Osteoblast (primary cell): ENCODE measurements around the gene COL13A1. TPM values are rescaled to one million over a fixed set of nuclear protein-coding genes. Genes with fewer than 3 reads are reported as not detected.
A peak's percentile ranks its signal among the peaks of the same experiment; 100 is the strongest.

Source experiments
- DNase-seq: peaks from one replicate; pipeline ENCODE4 v3.0.0; 2011; ENCODE audit warnings: low spot score, mixed read lengths; ENCODE audit not compliant: insufficient read length; ENCODE audit errors: missing footprints
- H2AFZ ChIP-seq: 2 replicates; pipeline ENCODE4 v1.6.0; 2011; ENCODE audit warnings: mild to moderate bottlenecking, low read length
- H3K27ac ChIP-seq: 2 replicates; pipeline ENCODE4 v1.5.1; 2011; ENCODE audit warnings: mild to moderate bottlenecking, low read depth, low read length, moderate library complexity
- H3K27me3 ChIP-seq: 2 replicates; pipeline ENCODE4 v1.6.0; 2012; ENCODE audit warnings: mild to moderate bottlenecking, control low read depth, inconsistent platforms, low read length, moderate library complexity; ENCODE audit not compliant: insufficient read depth
- H3K36me3 ChIP-seq: 2 replicates; pipeline ENCODE4 v1.5.1; 2011; ENCODE audit warnings: mild to moderate bottlenecking, low read length, control low read depth, moderate library complexity; ENCODE audit not compliant: insufficient read depth
- H3K4me1 ChIP-seq: 2 replicates; pipeline ENCODE4 v1.5.1; 2011; ENCODE audit warnings: mild to moderate bottlenecking, low read length, control low read depth, moderate library complexity; ENCODE audit not compliant: insufficient read depth
- H3K4me2 ChIP-seq: 2 replicates; pipeline ENCODE4 v1.6.0; 2011; ENCODE audit warnings: mild to moderate bottlenecking, low read length; ENCODE audit not compliant: insufficient read depth
- H3K4me3 ChIP-seq: fragments of 200-600 bp; sonication (generic); 3 replicates; pipeline ENCODE4 v1.5.1; 2012; ENCODE audit warnings: mild to moderate bottlenecking, low read length, inconsistent platforms; ENCODE audit not compliant: insufficient read depth
- H3K79me2 ChIP-seq: 2 replicates; pipeline ENCODE4 v1.6.0; 2012; ENCODE audit warnings: mild to moderate bottlenecking, low read length, control low read depth, inconsistent platforms; ENCODE audit not compliant: insufficient read depth
- H3K9me3 ChIP-seq: 2 replicates; pipeline ENCODE4 v1.5.1; 2011; ENCODE audit warnings: low read depth, low read length, control low read depth
- H4K20me1 ChIP-seq: 2 replicates; pipeline ENCODE4 v1.6.0; 2012; ENCODE audit warnings: mild to moderate bottlenecking, low read length, control low read depth; ENCODE audit not compliant: insufficient read depth
- total RNA-seq: library from RNA; depleted of rRNA; stranded (reverse); fragments of >200 nt; gene quantifications from 2 replicates; pipeline ENCODE4 v1.2.3, GENCODE V29; 2012
- TF ChIP-seq, protein P1 (sequence below): IDR thresholded peaks from 2 replicates; pipeline ENCODE4 v1.5.1; 2011; ENCODE audit warnings: mild to moderate bottlenecking, low read depth, low read length, moderate library complexity; ENCODE audit errors: extremely low read depth

Gene COL13A1
- total RNA-seq, 1 donor, result 1.1 TPM

DNA sequence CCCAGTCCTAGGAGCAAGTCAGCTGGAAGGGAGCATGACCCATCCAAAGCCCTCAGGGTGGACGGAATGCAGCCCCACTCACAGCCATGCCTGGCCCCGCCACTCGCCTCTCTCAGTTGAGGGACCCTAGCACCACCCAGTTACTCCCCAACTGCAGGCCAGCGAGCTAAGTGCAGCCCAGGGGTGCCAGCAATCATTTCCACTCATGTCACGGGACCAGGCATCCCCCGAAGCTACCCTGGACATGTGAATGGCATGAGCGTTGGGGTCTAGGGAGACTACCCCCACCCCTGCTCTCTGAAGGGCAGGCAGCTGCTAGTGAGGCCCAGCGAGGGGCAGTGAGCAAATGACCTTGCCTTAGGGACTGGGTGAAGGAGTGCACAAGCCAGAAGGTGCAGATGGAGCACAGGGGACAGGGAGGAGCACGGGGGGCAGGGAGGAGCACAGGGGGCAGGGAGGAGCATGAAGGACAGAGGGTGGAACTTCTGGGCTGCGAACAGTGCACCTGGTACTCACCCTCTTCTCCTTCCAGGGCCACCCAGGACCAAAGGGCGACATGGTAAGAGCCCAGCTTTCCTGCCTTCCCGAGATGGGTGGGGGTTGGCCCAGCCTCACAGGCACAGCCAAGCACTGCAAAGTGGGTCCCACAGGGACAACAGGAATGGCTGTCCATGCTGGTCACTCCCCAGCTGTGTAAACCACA lies 87.3 kb downstream of the COL13A1 start:
- Histone ChIP-seq H3K79me2 (no peaks in the 10 kb centered on the region), H2AFZ (no peak overlapping the region), H3K4me1 (peaks cover 3% of the 10 kb centered on the region), H3K9me3 (no peaks in the 10 kb centered on the region), H3K27ac (no peak overlapping the region), H4K20me1 (no peaks in the 10 kb centered on the region), H3K4me2 (no peak overlapping the region), H3K4me3 (no peak overlapping the region), H3K27me3 (no peaks in the 10 kb centered on the region), H3K36me3 (no peaks in the 10 kb centered on the region)
- TF ChIP-seq, protein P1, sequence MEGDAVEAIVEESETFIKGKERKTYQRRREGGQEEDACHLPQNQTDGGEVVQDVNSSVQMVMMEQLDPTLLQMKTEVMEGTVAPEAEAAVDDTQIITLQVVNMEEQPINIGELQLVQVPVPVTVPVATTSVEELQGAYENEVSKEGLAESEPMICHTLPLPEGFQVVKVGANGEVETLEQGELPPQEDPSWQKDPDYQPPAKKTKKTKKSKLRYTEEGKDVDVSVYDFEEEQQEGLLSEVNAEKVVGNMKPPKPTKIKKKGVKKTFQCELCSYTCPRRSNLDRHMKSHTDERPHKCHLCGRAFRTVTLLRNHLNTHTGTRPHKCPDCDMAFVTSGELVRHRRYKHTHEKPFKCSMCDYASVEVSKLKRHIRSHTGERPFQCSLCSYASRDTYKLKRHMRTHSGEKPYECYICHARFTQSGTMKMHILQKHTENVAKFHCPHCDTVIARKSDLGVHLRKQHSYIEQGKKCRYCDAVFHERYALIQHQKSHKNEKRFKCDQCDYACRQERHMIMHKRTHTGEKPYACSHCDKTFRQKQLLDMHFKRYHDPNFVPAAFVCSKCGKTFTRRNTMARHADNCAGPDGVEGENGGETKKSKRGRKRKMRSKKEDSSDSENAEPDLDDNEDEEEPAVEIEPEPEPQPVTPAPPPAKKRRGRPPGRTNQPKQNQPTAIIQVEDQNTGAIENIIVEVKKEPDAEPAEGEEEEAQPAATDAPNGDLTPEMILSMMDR, result no peak
- peak; percentile 62 for DNase-seq

DNA sequence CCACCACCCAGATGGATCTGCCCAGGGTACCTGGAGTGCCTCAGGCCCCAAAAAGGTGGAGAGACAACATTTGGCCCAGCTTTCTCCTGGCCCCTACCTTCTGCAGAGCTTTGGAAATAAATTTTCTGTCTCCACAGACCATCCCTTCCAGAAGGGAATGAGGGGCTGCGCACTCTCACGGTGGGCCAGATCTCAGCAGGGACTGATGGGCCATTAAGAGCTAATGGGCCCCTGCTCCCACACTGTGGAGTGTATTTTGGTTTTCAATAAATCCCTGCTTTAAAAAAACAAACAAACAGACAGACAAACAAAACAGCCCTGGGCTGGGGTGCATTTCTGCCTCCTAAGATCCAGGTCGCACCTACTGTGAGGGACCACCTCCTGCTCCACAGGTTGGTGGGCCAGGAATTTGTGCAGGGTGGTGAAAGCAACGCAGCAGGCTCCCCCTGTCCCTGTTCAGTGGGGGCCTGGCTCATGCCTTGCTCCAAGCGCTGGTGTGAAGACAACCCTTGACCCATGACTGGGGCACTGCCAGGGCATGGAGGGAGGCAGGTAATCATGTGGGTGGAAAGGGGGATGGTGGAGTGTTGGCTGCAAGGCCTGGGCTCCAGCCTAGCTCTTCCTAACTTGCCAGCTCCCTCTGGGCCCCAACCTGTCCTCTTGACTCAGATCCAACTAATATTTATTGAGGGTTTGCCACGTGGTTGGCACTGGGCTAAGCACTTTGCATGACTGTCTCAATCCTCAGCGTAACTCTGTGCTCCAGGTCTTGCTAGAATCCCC lies 88.5 kb downstream of the COL13A1 start:
- Histone ChIP-seq H3K79me2 (no peaks in the 10 kb centered on the region), H3K9me3 (no peaks in the 10 kb centered on the region), H3K4me1 (peaks cover 2% of the 10 kb centered on the region), H3K27me3 (no peaks in the 10 kb centered on the region), H3K4me2 (no peak overlapping the region), H3K4me3 (no peak overlapping the region), H2AFZ (no peak overlapping the region), H4K20me1 (no peaks in the 10 kb centered on the region), H3K27ac (no peak overlapping the region), H3K36me3 (no peaks in the 10 kb centered on the region)
- DNase-seq, result peak; percentile 44
- TF ChIP-seq, protein P1, result no peak

DNA sequence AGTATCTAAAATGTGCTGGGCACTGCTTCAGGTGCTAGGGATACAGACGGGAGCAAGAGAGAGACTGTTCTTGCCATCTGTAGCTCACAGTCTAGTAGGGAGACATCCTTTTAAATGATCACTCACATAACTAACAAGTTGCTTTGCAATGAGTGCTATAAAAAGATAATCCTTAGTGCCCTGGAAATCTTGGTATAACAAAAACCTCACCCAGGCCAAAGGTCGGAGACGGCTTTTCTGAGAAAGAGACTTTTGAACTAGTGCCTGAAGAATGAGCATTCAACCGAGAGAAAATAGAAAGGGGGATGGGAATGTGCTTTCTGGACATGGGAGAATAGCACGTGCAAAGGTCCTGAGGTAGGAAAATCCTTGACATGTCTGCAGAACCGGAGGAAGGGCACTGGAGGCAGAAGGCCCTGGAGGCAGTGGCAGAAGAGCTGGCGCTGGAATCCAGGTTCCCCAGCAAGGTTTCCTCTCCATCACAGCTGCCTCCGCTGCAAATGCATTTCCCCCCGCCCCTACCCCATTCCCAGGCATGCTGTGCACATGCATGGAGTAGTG lies 89.4 kb downstream of the COL13A1 start:
- no peak overlapping the region for H3K4me3 ChIP-seq
- no peaks in the 10 kb centered on the region for H3K9me3 ChIP-seq
- DNase-seq, result peak; percentile 58

More for the DNA sequence above, 89.4 kb downstream of the COL13A1 start:
- Histone ChIP-seq H3K27ac (no peak overlapping the region), H4K20me1 (no peaks in the 10 kb centered on the region), H3K4me2 (no peak overlapping the region), H3K36me3 (no peaks in the 10 kb centered on the region), H3K79me2 (no peaks in the 10 kb centered on the region), H2AFZ (no peak overlapping the region), H3K4me1 (no peaks in the 10 kb centered on the region), H3K27me3 (no peaks in the 10 kb centered on the region)
- TF ChIP-seq, protein P1, result no peak
